Adrenal gland (tissue), 12 donors: ENCODE results near the gene BORCS8. TPM values are rescaled to one million over a fixed set of nuclear protein-coding genes. Genes with fewer than 3 reads are reported as not detected.

Experiments used
- DNase-seq, 7 donors: peaks; one replicate each; pipeline ENCODE4 v3.0.0-alpha.2; 2019 to 2020
- H3K27ac ChIP-seq, 5 donors: fragments of 200-600 bp; sonication (generic) in 4 of 5; 1 replicate in 3 of 5; 2 replicates in 2 of 5; pipeline versions ENCODE4 v1.5.1 to v1.8.0; 2016 to 2020; ENCODE audit warnings: mild to moderate bottlenecking in 1 of 5
- H3K27me3 ChIP-seq: fragments of 200-600 bp; 2 replicates; pipeline ENCODE4 v1.8.0; 2021
- H3K36me3 ChIP-seq, 2 donors: fragments of 200-600 bp; replicated peaks in 1 of 2; 1 replicate in 1 of 2; 2 replicates in 1 of 2; pipeline versions ENCODE4 v1.5.1 to v1.8.0; 2018 to 2022
- H3K4me1 ChIP-seq, 2 donors: fragments of 200-600 bp; replicated peaks in 1 of 2; 1 replicate in 1 of 2; 2 replicates in 1 of 2; pipeline versions ENCODE4 v1.5.1 to v1.8.0; 2018 to 2021
- H3K4me3 ChIP-seq, 4 donors: fragments of 200-600 bp; sonication (generic) in 3 of 4; one replicate each; pipeline ENCODE4 v1.5.1; 2016 to 2018
- H3K9me3 ChIP-seq, 3 donors: fragments of 200-600 bp; sonication (generic) in 1 of 3; replicated peaks in 1 of 3; 1 replicate in 2 of 3; 2 replicates in 1 of 3; pipeline versions ENCODE4 v1.5.1 to v1.8.0; 2016 to 2021
- POLR2A ChIP-seq, 2 donors: fragments of 450-650 bp; IDR thresholded peaks; one replicate each; pipeline ENCODE4 v1.6.1; 2017; ENCODE audit warnings: antibody characterized with exemption in 2 of 2, mild to moderate bottlenecking in 2 of 2, moderate library complexity in 1 of 2
- WGBS, 4 donors: extraction: QIAGEN DNeasy Blood & Tissue Kit in 2 of 4; methylation state at CpG; one replicate each; pipeline versions ENCODE4 v1.1.5 to v1.1.7; 2013 to 2017; 5-methylcytosine and 5-hydroxymethylcytosine counted together
- intact Hi-C, 2 donors: fragments of 100-400 bp; cut with DNase I; formaldehyde crosslinking; loops; one replicate each; pipeline versions ENCODE4 v1.14.1 to v1.15.0; 2022 to 2023
- polyA plus RNA-seq, 3 donors: library from polyadenylated mRNA; stranded (reverse); fragments of 200-250 nt in 2 of 3; fragments of 350-450 nt in 1 of 3; fragmentation: Illumina TruSeq in 1 of 3; extraction: RNeasy Lipid Tissue Mini Kit (QIAGEN cat#74804) in 1 of 3; gene quantifications; one replicate each; pipeline ENCODE4 v1.2.3, GENCODE V29; 2013 to 2014
- total RNA-seq, 9 donors: library from RNA; depleted of rRNA in 4 of 9; stranded (reverse); fragments of >200 nt in 4 of 9; fragments of 120-200 nt in 1 of 9; fragmentation: NEBNext Ultra II Directional in 1 of 9; extraction: Animal tissue kit (Norgen Biotek cat#: 25700) in 1 of 9; gene quantifications; one replicate each; pipeline versions ENCODE4 v1.1.0 to v1.2.4, GENCODE V29; 2013 to 2023
- TF ChIP-seq, protein P1 (sequence below), 6 experiments: fragments of 450-650 bp in 4 of 6; fragments of 200-600 bp in 2 of 6; sonication (generic) in 1 of 6; IDR thresholded peaks; 1 replicate in 5 of 6; 2 replicates in 1 of 6; pipeline versions ENCODE4 v1.5.1 to v1.8.0; 2016 to 2021; ENCODE audit warnings: antibody characterized with exemption in 6 of 6, mild to moderate bottlenecking in 2 of 6, moderate library complexity in 1 of 6
- donor health status: healthy with polysubstance abuse.
- donor health status: Bipolar disorder and iron deficiency.
- donor health status: DM: yes; HTN: yes; CAD: no.
- donor health status: DM: no; HTN: no; CAD: no.
- donor health status: DM: no; HTN: no; CAD: no.
- donor health status: DM: yes; HTN: yes; CAD: no.

Gene BORCS8
- total and polyA plus RNA-seq, 12 donors: 8.3 to 49.6 (median 24.0) TPM

DNA sequence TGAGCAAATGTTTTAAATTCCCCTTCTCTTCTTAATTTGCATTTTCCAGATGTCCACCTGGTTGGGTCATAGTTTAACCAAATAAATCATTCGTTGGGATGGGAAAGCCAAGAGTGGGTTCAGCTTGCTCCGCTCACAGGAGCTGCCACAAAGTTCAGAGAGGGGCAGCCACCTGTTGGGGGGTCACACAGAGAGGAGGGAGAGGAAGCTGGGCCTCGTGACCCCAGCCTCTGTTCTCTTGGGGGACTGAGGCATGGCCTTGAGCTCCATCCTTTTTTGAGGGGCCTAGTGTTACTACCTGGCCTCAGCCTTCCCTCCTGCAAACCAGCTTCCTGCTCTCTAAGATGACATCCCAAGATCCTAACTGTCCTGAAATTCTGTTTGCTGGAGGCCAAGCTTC is 24.3 kb downstream of the BORCS8 start:
- TF ChIP-seq, protein P1, sequence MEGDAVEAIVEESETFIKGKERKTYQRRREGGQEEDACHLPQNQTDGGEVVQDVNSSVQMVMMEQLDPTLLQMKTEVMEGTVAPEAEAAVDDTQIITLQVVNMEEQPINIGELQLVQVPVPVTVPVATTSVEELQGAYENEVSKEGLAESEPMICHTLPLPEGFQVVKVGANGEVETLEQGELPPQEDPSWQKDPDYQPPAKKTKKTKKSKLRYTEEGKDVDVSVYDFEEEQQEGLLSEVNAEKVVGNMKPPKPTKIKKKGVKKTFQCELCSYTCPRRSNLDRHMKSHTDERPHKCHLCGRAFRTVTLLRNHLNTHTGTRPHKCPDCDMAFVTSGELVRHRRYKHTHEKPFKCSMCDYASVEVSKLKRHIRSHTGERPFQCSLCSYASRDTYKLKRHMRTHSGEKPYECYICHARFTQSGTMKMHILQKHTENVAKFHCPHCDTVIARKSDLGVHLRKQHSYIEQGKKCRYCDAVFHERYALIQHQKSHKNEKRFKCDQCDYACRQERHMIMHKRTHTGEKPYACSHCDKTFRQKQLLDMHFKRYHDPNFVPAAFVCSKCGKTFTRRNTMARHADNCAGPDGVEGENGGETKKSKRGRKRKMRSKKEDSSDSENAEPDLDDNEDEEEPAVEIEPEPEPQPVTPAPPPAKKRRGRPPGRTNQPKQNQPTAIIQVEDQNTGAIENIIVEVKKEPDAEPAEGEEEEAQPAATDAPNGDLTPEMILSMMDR (IDR thresholded peaks at IDR 0.05): no peak
- TF ChIP-seq POLR2A (IDR thresholded peaks at IDR 0.05): no peak
- 69 to 92% (median 91%) methylated on average over 3 of the region's 3 CpGs for WGBS, 4 donors
- peaks cover 3 to 10% of the 10 kb centered on the region in 2 donors for H3K4me1 ChIP-seq
- no peak overlapping the region for H3K4me3 ChIP-seq
- DNase-seq: no peak
- no peak overlapping the region for H3K27ac ChIP-seq
- intact Hi-C loops: no loop called here
- H3K9me3 ChIP-seq: no peaks in the 10 kb centered on the region
- no peaks in the 10 kb centered on the region for H3K36me3 ChIP-seq
- H3K27me3 ChIP-seq: no peaks in the 10 kb centered on the region

DNA sequence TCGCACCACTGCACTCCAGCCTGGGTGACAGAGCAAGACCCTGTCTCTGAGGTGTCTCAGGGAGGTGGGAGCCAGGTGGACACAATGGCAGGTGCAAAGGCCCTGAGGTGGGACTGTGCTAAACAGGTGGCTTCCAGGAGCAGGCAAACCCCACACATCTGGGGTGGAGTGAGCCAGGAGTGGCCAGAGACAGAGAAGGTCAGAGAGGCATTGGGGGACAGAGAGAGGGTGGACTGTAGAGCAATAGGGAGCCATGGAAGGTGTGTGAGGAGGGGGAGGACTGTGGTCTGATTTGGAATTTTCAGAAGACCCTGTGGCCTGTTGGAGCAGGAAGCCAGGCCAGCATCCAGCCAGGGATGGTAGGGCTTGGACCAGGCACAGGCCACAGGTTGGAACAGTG is 26.6 kb downstream of the BORCS8 start:
- Histone ChIP-seq H3K27ac (no peak overlapping the region), H3K4me1 (peaks cover 3 to 8% of the 10 kb centered on the region in 2 donors), H3K27me3 (no peaks in the 10 kb centered on the region), H3K9me3 (no peaks in the 10 kb centered on the region), H3K36me3 (no peaks in the 10 kb centered on the region), H3K4me3 (no peak overlapping the region)
- TF ChIP-seq, protein P1 (IDR thresholded peaks at IDR 0.05): no peak
- no peak for TF ChIP-seq POLR2A (IDR thresholded peaks at IDR 0.05)
- 86 to 100% (median 100%) methylated on average over 1 of the region's 1 CpG for WGBS, 4 donors
- no peak for DNase-seq
- intact Hi-C loops: no loop called here

DNA sequence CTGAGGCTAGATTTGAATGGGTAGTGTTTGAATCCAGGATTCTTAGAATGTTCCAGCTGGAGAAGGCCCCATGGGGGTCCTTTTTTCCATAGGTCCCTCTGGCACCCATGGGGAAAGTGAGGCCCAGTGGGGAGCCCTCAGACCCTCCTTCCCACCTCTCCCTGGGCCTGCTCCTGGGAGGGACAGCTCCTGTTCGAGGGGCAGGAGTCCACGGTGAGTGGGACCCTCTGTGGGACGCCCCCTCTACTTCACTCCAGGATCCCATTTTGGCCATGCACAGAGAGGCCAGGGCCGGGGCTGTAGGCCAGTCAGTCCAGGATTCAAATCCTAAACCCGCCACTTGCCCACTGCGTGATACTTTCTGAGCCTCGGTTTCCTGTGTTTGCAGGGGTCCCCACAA is 29.5 kb downstream of the BORCS8 start:
- H3K36me3 ChIP-seq: no peaks in the 10 kb centered on the region
- H3K4me1 ChIP-seq: no peaks in the 10 kb centered on the region
- no peaks in the 10 kb centered on the region for H3K27me3 ChIP-seq
- WGBS, 4 donors: 84 to 94% (median 92%) methylated on average over 5 to 7 of the region's 7 CpGs
- H3K27ac ChIP-seq: no peak overlapping the region
- H3K4me3 ChIP-seq: no peak overlapping the region
- intact Hi-C loops: no loop called here
- no peaks in the 10 kb centered on the region for H3K9me3 ChIP-seq
- no peak for DNase-seq
- TF ChIP-seq, protein P1 (IDR thresholded peaks at IDR 0.05): no peak
- no peak for TF ChIP-seq POLR2A (IDR thresholded peaks at IDR 0.05)

DNA sequence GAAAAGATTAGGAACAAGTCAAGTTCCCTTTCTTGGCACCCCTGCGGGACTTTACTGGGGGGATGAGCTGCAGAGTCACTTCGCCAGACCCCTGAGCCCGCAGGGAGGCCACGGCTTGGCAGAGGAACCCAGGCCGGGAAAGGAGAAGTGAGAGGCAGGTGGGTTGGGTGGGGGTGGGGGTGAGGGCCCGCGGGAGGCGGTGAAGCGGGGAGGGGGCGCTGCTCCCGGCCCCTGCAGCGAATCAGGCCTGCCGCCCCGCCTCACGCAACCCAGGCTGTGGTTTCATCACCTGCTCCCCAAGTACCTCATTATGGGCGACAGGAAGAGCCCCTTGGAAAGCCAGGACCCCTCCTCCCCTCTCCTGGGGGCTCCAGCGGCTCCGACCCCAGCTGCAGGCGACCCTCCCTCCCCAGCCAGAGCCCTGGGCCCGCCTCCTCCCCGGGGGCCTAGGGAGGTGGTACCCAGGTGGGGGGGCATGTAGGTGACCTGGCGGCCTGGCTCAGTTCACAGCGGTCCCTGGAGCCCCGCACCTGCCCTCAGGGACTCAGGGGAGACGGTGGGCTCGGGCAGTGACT is 31.4 kb downstream of the BORCS8 start:
- Histone ChIP-seq H3K4me1 (no peaks in the 10 kb centered on the region), H3K36me3 (no peaks in the 10 kb centered on the region), H3K4me3 (no peak overlapping the region), H3K27me3 (no peaks in the 10 kb centered on the region), H3K27ac (no peak overlapping the region), H3K9me3 (no peaks in the 10 kb centered on the region)
- intact Hi-C loops: no loop called here
- TF ChIP-seq POLR2A (IDR thresholded peaks at IDR 0.05): no peak
- TF ChIP-seq, protein P1 (IDR thresholded peaks at IDR 0.05): no peak
- WGBS, 4 donors: 43 to 75% (median 53%) methylated on average over 17 to 26 of the region's 26 CpGs
- no peak for DNase-seq
